ENCODE measurements around the gene TRIP11. TPM values are rescaled to one million over a fixed set of nuclear protein-coding genes. Genes with fewer than 3 reads are reported as not detected.
A peak's percentile ranks its signal among the peaks of the same experiment; 100 is the strongest.

The TRIP11 gene
- total RNA-seq, 2 donors from 2014 or later = 54.2 to 59.2 TPM

- ATAC-seq = no peak
- intact Hi-C loops (cut with DNase I) = no loop called here
- DNase-seq = no peak
Measured at GRCh38 chr14:91927800-91928199, 112.1 kb downstream of the TRIP11 start.

- intact Hi-C loops (cut with DNase I) = no loop called here
- ATAC-seq (no peak), DNase-seq (no peak)
Measured at GRCh38 chr14:91927191-91927590, 112.7 kb downstream of the TRIP11 start.

- intact Hi-C loops (cut with DNase I) = no loop called here
- DNase-seq (no peak), ATAC-seq (no peak)
Measured at GRCh38 chr14:91926131-91926890, 113.5 kb downstream of the TRIP11 start.

GRCh38 chr14:91925727-91926121 lies 114.1 kb downstream of the TRIP11 start:
- no peak for DNase-seq
- intact Hi-C loops (cut with DNase I) = no loop called here
- no peak for ATAC-seq

- DNase-seq (no peak), ATAC-seq (peak; percentile 60 to 75)
- intact Hi-C loops (cut with DNase I) = no loop called here
Measured at GRCh38 chr14:91925001-91925726, 114.7 kb downstream of the TRIP11 start.

GRCh38 chr14:91920526-91920925 lies 119.3 kb downstream of the TRIP11 start:
- intact Hi-C loops (cut with DNase I) = no loop called here
- no peak for DNase-seq

GRCh38 chr14:91919814-91920213 lies 120.0 kb downstream of the TRIP11 start:
- DNase-seq (peak; percentile 49), ATAC-seq (peak; percentile 68 to 88)
- intact Hi-C loops (cut with DNase I) = no loop called here

More at GRCh38 chr14:91920526-91920925, 119.3 kb downstream of the TRIP11 start:
- ATAC-seq = no peak

GRCh38 chr14:91918186-91918883 lies 121.5 kb downstream of the TRIP11 start:
- intact Hi-C loops (cut with DNase I) = no loop called here
- no peak for DNase-seq
- peak; percentile 11 to 76 for ATAC-seq

Other genes starting within 250 kb of the TRIP11 start
- 10 to 100 TPM in 1 of 2 donors, 1 to 10 TPM in 1; 9.8 to 20.8 TPM for gene TC2N, start 172.5 kb downstream of the TRIP11 start, total RNA-seq
- 100 to 1,000 TPM; 121 to 122 TPM for gene FBLN5, start 92.4 kb downstream of the TRIP11 start, total RNA-seq
- gene ATXN3, start 66.5 kb upstream of the TRIP11 start, total RNA-seq = 10 to 100 TPM; 17.2 to 21.4 TPM
- 100 to 1,000 TPM; 436 to 539 TPM for gene NDUFB1, start 81.6 kb upstream of the TRIP11 start, total RNA-seq
- 10 to 100 TPM; 39.7 to 40.2 TPM for gene CPSF2, start 81.9 kb upstream of the TRIP11 start, total RNA-seq